Neural cell (in vitro differentiated cells): ENCODE measurements around the gene PHGDH. TPM values are rescaled to one million over a fixed set of nuclear protein-coding genes. Genes with fewer than 3 reads are reported as not detected.

ENCODE experiments used
- H2AFZ ChIP-seq: fragments of 200-600, 300-800 bp; sonication (generic), shearing (Covaris generic); 2 replicates; pipeline ENCODE4 v1.6.0; 2014; ENCODE audit warnings: low read depth, mild to moderate bottlenecking, antibody characterized with exemption, low read length, moderate library complexity
- H3F3A ChIP-seq: fragments of 200-600 bp; shearing (Covaris generic); 2 replicates; pipeline ENCODE4 v1.6.1; 2016; ENCODE audit warnings: mild to moderate bottlenecking, moderate library complexity, mixed read lengths, antibody characterized with exemption, low read length; ENCODE audit not compliant: insufficient read depth, poor library complexity, severe bottlenecking
- H3K27ac ChIP-seq: fragments of 200-600, 300-800 bp; sonication (generic), shearing (Covaris generic); 2 replicates; pipeline ENCODE4 v1.5.1; 2014; ENCODE audit warnings: mild to moderate bottlenecking, low read length, moderate library complexity
- H3K27me3 ChIP-seq: fragments of 300-800, 200-600 bp; sonication (generic), shearing (Covaris generic); 2 replicates; pipeline ENCODE4 v1.6.0; 2014; ENCODE audit warnings: mild to moderate bottlenecking, low read depth, low read length, moderate library complexity; ENCODE audit not compliant: insufficient read depth
- H3K36me3 ChIP-seq: fragments of 300-800, 200-600 bp; sonication (generic), shearing (Covaris generic); 2 replicates; pipeline ENCODE4 v1.5.1; 2014; ENCODE audit warnings: mild to moderate bottlenecking, antibody characterized with exemption, low read length, moderate library complexity; ENCODE audit not compliant: insufficient read depth
- H3K4me2 ChIP-seq: fragments of 300-800, 200-600 bp; sonication (generic), shearing (Covaris generic); 2 replicates; pipeline ENCODE4 v1.6.0; 2014; ENCODE audit warnings: mild to moderate bottlenecking, low read length
- H3K4me3 ChIP-seq: fragments of 300-800, 200-600 bp; sonication (generic), shearing (Covaris generic); 2 replicates; pipeline ENCODE4 v1.5.1; 2014; ENCODE audit warnings: mild to moderate bottlenecking, low read length, moderate library complexity
- H3K79me2 ChIP-seq: fragments of 200-600 bp; shearing (Covaris generic); replicated peaks from 2 replicates; pipeline ENCODE4 v1.6.0; 2014; ENCODE audit warnings: mild to moderate bottlenecking, low read length, moderate library complexity; ENCODE audit not compliant: insufficient read depth
- H3K9ac ChIP-seq: fragments of 300-800, 200-600 bp; sonication (generic), shearing (Covaris generic); 2 replicates; pipeline ENCODE4 v1.6.1; 2016; ENCODE audit warnings: mild to moderate bottlenecking, low read length, mixed read lengths
- H3K9me2 ChIP-seq: fragments of 200-600 bp; shearing (Covaris generic); 2 replicates; pipeline ENCODE4 v1.6.1; 2016; ENCODE audit warnings: mild to moderate bottlenecking, low read length, mixed read lengths; ENCODE audit not compliant: insufficient read depth
- H3K9me3 ChIP-seq: fragments of 200-600, 300-800 bp; sonication (generic), shearing (Covaris generic); 2 replicates; pipeline ENCODE4 v1.6.1; 2016; ENCODE audit warnings: mild to moderate bottlenecking, mixed run types, low read length, moderate library complexity, mixed read lengths
- H4K20me1 ChIP-seq: fragments of 200-600 bp; shearing (Covaris generic); 2 replicates; pipeline ENCODE4 v1.6.1; 2016; ENCODE audit warnings: mild to moderate bottlenecking, mixed run types; ENCODE audit not compliant: insufficient read depth
- EP300 ChIP-seq: fragments of 450-650 bp; conservative IDR thresholded peaks from 2 replicates; pipeline ENCODE4 v1.6.1; 2014; ENCODE audit warnings: antibody characterized with exemption, mild to moderate bottlenecking, moderate library complexity; ENCODE audit not compliant: poor library complexity, severe bottlenecking
- EZH2 ChIP-seq: fragments of 200-600, 300-800 bp; shearing (Covaris generic), sonication (generic); IDR thresholded peaks from 2 replicates; pipeline ENCODE4 v1.6.1; 2014; ENCODE audit warnings: antibody characterized with exemption, low read length, borderline replicate concordance, mild to moderate bottlenecking; ENCODE audit not compliant: insufficient read depth, poor library complexity, severe bottlenecking
- MXI1 ChIP-seq: fragments of 450-650 bp; conservative IDR thresholded peaks from 2 replicates; pipeline ENCODE4 v1.6.1; 2014; ENCODE audit warnings: antibody characterized with exemption, mild to moderate bottlenecking; ENCODE audit not compliant: poor library complexity, severe bottlenecking
- POLR2AphosphoS5 ChIP-seq: IDR thresholded peaks from 2 replicates; pipeline ENCODE4 v1.6.1; 2012
- RAD21 ChIP-seq: fragments of 450-650 bp; conservative IDR thresholded peaks from 2 replicates; pipeline ENCODE4 v1.6.1; 2014; ENCODE audit warnings: antibody characterized with exemption, mild to moderate bottlenecking, moderate library complexity
- SMC3 ChIP-seq: fragments of 450-650 bp; conservative IDR thresholded peaks from 2 replicates; pipeline ENCODE4 v1.6.1; 2014; ENCODE audit warnings: antibody characterized with exemption, mild to moderate bottlenecking, moderate library complexity; ENCODE audit not compliant: poor library complexity
- TAF1 ChIP-seq: IDR thresholded peaks from 2 replicates; pipeline ENCODE4 v1.6.1; 2012; ENCODE audit warnings: low read depth
- polyA plus RNA-seq: library from polyadenylated mRNA; depleted of rRNA; stranded (reverse); fragments of >200 nt; gene quantifications from 2 replicates; pipeline ENCODE4 v1.2.3, GENCODE V29; 2014
- TF ChIP-seq, protein P1 (sequence below): IDR thresholded peaks from 2 replicates; pipeline ENCODE4 v1.6.1; 2012; ENCODE audit warnings: borderline replicate concordance
- TF ChIP-seq, protein P2 (sequence below): fragments of 450-650 bp; IDR thresholded peaks from 2 replicates; pipeline ENCODE4 v1.5.1; 2014; ENCODE audit warnings: antibody characterized with exemption, mild to moderate bottlenecking, moderate library complexity; ENCODE audit not compliant: poor library complexity, severe bottlenecking

The PHGDH gene
- polyA plus RNA-seq, 1 donor from 2014 or later, result 11.8 TPM

DNA sequence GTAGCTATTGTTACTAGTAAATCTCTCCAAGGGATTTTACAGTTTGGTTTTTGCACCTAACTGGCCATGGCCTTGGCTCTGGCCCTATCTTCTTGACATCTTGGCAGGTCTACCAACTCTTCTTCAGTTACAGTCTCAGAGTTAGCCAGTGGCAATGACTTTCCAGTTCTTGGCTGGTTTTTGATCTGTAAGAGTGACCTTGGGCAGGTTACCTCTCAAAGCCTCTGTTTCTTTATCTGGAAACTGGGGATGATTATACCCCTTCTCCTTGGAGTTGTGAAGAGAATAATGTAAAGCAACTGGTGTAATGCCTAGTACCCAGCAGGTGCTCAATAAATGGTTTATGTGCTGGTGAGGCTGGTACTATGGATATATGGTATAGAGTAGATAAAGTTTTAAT is 6.7 kb downstream of the PHGDH start:
- TF ChIP-seq EP300 (no peak), MXI1 (no peak), EZH2 (no peak), SMC3 (no peak), TAF1 (no peak), POLR2AphosphoS5 (no peak)
- TF ChIP-seq, protein P1, sequence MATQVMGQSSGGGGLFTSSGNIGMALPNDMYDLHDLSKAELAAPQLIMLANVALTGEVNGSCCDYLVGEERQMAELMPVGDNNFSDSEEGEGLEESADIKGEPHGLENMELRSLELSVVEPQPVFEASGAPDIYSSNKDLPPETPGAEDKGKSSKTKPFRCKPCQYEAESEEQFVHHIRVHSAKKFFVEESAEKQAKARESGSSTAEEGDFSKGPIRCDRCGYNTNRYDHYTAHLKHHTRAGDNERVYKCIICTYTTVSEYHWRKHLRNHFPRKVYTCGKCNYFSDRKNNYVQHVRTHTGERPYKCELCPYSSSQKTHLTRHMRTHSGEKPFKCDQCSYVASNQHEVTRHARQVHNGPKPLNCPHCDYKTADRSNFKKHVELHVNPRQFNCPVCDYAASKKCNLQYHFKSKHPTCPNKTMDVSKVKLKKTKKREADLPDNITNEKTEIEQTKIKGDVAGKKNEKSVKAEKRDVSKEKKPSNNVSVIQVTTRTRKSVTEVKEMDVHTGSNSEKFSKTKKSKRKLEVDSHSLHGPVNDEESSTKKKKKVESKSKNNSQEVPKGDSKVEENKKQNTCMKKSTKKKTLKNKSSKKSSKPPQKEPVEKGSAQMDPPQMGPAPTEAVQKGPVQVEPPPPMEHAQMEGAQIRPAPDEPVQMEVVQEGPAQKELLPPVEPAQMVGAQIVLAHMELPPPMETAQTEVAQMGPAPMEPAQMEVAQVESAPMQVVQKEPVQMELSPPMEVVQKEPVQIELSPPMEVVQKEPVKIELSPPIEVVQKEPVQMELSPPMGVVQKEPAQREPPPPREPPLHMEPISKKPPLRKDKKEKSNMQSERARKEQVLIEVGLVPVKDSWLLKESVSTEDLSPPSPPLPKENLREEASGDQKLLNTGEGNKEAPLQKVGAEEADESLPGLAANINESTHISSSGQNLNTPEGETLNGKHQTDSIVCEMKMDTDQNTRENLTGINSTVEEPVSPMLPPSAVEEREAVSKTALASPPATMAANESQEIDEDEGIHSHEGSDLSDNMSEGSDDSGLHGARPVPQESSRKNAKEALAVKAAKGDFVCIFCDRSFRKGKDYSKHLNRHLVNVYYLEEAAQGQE, result no peak
- H3K4me3 ChIP-seq, result no peak overlapping the region
- H3K36me3 ChIP-seq, result no peaks in the 10 kb centered on the region
- no peak overlapping the region for H3K9ac ChIP-seq
- H3K27me3 ChIP-seq, result no peaks in the 10 kb centered on the region
- no peaks in the 10 kb centered on the region for H3K9me2 ChIP-seq
- H2AFZ ChIP-seq, result no peak overlapping the region
- H3K79me2 ChIP-seq, result peaks cover 40% of the 10 kb centered on the region
- H4K20me1 ChIP-seq, result no peaks in the 10 kb centered on the region
- H3K9me3 ChIP-seq, result no peaks in the 10 kb centered on the region
- no peaks in the 10 kb centered on the region for H3F3A ChIP-seq
- H3K4me2 ChIP-seq, result no peak overlapping the region
- no peak overlapping the region for H3K27ac ChIP-seq

DNA sequence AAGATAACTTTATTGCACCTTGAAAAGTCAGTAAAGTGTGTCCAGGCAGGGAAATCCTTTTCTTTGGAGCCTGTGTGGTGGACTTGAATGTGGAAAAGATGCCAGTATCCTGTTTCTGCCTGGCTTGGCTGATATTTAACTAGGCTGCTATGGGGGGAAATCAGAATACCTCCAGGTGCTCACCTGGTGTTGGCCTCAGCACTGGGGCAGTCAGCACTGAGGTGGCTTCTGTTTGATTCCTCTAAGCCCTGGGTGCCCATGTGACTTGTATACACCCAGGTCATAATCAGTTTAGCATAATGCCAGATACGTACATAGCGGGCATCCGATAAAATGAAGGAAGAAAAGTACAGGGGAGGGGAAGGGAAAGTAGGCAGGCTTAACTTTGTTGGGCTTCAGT is 7.2 kb downstream of the PHGDH start:
- no peaks in the 10 kb centered on the region for H3F3A ChIP-seq
- H3K4me2 ChIP-seq, result no peak overlapping the region
- no peak overlapping the region for H3K27ac ChIP-seq
- no peaks in the 10 kb centered on the region for H3K36me3 ChIP-seq
- peaks cover 35% of the 10 kb centered on the region for H3K79me2 ChIP-seq
- no peaks in the 10 kb centered on the region for H3K9me2 ChIP-seq
- H3K27me3 ChIP-seq, result no peaks in the 10 kb centered on the region
- no peak overlapping the region for H3K9ac ChIP-seq
- TF ChIP-seq EZH2 (no peak), EP300 (no peak), SMC3 (no peak), POLR2AphosphoS5 (no peak), TAF1 (no peak), MXI1 (no peak), RAD21 (no peak)
- TF ChIP-seq, protein P1, result no peak
- TF ChIP-seq, protein P2, sequence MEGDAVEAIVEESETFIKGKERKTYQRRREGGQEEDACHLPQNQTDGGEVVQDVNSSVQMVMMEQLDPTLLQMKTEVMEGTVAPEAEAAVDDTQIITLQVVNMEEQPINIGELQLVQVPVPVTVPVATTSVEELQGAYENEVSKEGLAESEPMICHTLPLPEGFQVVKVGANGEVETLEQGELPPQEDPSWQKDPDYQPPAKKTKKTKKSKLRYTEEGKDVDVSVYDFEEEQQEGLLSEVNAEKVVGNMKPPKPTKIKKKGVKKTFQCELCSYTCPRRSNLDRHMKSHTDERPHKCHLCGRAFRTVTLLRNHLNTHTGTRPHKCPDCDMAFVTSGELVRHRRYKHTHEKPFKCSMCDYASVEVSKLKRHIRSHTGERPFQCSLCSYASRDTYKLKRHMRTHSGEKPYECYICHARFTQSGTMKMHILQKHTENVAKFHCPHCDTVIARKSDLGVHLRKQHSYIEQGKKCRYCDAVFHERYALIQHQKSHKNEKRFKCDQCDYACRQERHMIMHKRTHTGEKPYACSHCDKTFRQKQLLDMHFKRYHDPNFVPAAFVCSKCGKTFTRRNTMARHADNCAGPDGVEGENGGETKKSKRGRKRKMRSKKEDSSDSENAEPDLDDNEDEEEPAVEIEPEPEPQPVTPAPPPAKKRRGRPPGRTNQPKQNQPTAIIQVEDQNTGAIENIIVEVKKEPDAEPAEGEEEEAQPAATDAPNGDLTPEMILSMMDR, result no peak
- no peak overlapping the region for H2AFZ ChIP-seq
- no peaks in the 10 kb centered on the region for H4K20me1 ChIP-seq
- H3K4me3 ChIP-seq, result no peak overlapping the region
- no peaks in the 10 kb centered on the region for H3K9me3 ChIP-seq
